Activated T-cell treated with anti-CD3 and anti-CD28 coated beads, Interleukin-2, amount 50 U/mL, for 72 hours (primary cell): ENCODE results near the gene SMAP1. TPM values are rescaled to one million over a fixed set of nuclear protein-coding genes. Genes with fewer than 3 reads are reported as not detected.

Experiments used
- ATAC-seq, 2 donors: fragments of 150-1000 bp; cut with Tn5 transposase; replicated peaks in 1 of 2; 2 replicates each; pipeline ENCODE4 v1.10.0; 2021; ENCODE audit warnings: moderate library complexity in 2 of 2, mild to moderate bottlenecking in 1 of 2
- DNase-seq, 2 donors: peaks; one replicate each; pipeline ENCODE4 v3.0.0; 2021 to 2022; ENCODE audit warnings: mixed read lengths in 1 of 2
- H3K27ac Mint-ChIP-seq: one replicate; pipeline ENCODE4 v1.8.0; 2022; ENCODE audit warnings: mild to moderate bottlenecking, moderate library complexity, mixed read lengths
- H3K27me3 Mint-ChIP-seq: one replicate; pipeline ENCODE4 v1.8.0; 2022; ENCODE audit warnings: low read depth, mixed read lengths
- H3K36me3 Mint-ChIP-seq, 2 donors: one replicate each; pipeline ENCODE4 v1.8.0; 2022; ENCODE audit warnings: mixed read lengths in 2 of 2, mild to moderate bottlenecking in 1 of 2; ENCODE audit not compliant: insufficient read depth in 2 of 2
- H3K4me1 Mint-ChIP-seq: one replicate; pipeline ENCODE4 v1.8.0; 2022; ENCODE audit warnings: low read depth, mixed read lengths
- H3K4me3 Mint-ChIP-seq, 2 donors: one replicate each; pipeline ENCODE4 v1.8.0; 2022; ENCODE audit warnings: mild to moderate bottlenecking in 2 of 2, mixed read lengths in 2 of 2, moderate library complexity in 2 of 2
- H3K9me3 Mint-ChIP-seq, 2 donors: one replicate each; pipeline ENCODE4 v1.8.0; 2022; ENCODE audit warnings: mixed read lengths in 2 of 2
- total RNA-seq, 2 donors: library from RNA; stranded (reverse); gene quantifications; one replicate each; pipeline ENCODE4 v1.2.3, GENCODE V29; 2022

SMAP1 gene
- total RNA-seq, 2 donors from 2014 or later: 28.9 to 30.9 TPM

DNA sequence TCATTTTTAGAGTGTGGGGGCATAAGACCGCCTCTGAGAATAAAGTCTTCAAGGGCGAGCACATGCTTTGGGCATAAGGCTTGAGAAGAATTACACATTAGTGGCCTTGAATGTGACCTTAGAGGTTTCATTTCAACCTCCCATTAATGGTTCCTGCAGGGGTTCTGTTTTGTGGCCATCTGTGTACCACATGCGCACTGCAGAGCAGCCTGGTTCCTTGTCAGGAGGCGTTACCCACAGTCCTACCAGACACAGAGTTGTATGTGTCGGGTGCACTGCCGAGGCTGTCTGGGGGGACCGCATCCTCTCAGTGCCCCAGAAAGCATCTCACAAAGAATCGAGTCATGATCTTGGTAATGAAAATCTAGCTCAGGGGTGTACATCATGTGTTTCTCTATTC, 173.4 kb downstream of the SMAP1 start:
- ATAC-seq (no peak), DNase-seq (no peak)
- no peak overlapping the region for H3K4me3 Mint-ChIP-seq
- H3K4me1 Mint-ChIP-seq: peaks cover 17% of the 10 kb centered on the region
- no peak overlapping the region for H3K27ac Mint-ChIP-seq
- no peaks in the 10 kb centered on the region for H3K36me3 Mint-ChIP-seq
- no peaks in the 10 kb centered on the region for H3K9me3 Mint-ChIP-seq
- H3K27me3 Mint-ChIP-seq: no peaks in the 10 kb centered on the region

GRCh38 chr6:70842541-70842940, 174.9 kb downstream of the SMAP1 start:
- no peak for DNase-seq
- H3K4me1 Mint-ChIP-seq: peaks cover 17% of the 10 kb centered on the region
- no peak overlapping the region for H3K27ac Mint-ChIP-seq
- no peak for ATAC-seq
- no peaks in the 10 kb centered on the region for H3K9me3 Mint-ChIP-seq
- H3K27me3 Mint-ChIP-seq: no peaks in the 10 kb centered on the region
- H3K36me3 Mint-ChIP-seq: peaks cover 0 to 1% of the 10 kb centered on the region in 2 donors
- H3K4me3 Mint-ChIP-seq: no peak overlapping the region

DNA sequence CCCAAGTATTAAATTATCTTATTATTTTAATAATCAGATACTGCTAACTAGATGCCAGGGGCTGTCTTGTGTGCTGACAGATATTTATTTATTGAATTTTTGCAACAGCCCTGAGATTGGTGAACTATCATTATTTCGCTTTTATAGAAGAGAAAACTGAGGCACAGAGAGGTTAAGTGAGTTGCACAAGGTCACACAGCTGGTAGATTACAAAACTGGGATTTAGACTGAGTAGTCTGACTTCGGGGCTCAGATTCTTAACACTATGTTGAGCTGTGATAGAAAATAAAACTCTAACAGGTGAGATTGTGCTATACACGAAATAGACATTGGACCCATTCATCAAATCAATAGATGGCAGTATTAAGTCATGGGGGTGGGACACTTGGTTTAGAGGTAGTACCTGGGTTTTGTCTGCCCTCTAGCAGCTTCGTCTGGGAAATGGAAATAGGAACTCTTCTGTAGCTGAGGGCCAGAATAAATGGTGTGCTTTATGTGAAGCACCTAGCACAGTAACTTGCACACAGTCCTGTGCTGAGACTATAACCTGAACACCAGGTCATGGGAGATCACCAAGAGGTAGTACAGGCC, 175.7 kb downstream of the SMAP1 start:
- Mint-ChIP-seq H3K36me3 (peaks cover 0 to 1% of the 10 kb centered on the region in 2 donors), H3K4me3 (no peak overlapping the region), H3K27me3 (no peaks in the 10 kb centered on the region), H3K9me3 (no peaks in the 10 kb centered on the region), H3K27ac (no peak overlapping the region), H3K4me1 (peaks cover 16% of the 10 kb centered on the region)
- DNase-seq: no peak
- ATAC-seq: no peak

DNA sequence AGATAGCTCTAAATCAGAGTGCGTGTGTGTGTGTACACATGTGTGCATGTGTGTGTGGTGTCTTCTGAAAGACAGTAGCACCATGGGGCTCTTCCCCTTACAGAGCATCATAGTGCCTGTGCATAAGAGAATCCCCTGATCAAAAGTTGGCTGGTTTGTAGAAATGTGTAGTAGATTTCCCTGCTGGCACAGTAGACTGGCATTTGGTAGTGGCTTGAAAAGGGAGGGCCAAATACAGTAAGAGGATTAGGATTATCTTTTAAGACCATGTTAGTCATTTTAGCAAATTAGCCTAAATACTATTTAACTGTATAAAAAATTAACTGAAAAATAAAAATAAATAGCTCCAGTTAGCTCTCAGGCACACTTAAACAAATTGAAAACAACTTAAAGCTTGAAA, 176.6 kb downstream of the SMAP1 start:
- Mint-ChIP-seq H3K36me3 (peaks cover 0 to 1% of the 10 kb centered on the region in 2 donors), H3K27ac (no peak overlapping the region), H3K4me3 (no peak overlapping the region), H3K27me3 (no peaks in the 10 kb centered on the region), H3K4me1 (peaks cover 7% of the 10 kb centered on the region), H3K9me3 (no peaks in the 10 kb centered on the region)
- ATAC-seq (no peak), DNase-seq (no peak)

GRCh38 chr6:70846207-70846835, 178.6 kb downstream of the SMAP1 start:
- H3K27me3 Mint-ChIP-seq: no peaks in the 10 kb centered on the region
- peaks cover 0 to 1% of the 10 kb centered on the region in 2 donors for H3K36me3 Mint-ChIP-seq
- H3K27ac Mint-ChIP-seq: no peak overlapping the region

DNA sequence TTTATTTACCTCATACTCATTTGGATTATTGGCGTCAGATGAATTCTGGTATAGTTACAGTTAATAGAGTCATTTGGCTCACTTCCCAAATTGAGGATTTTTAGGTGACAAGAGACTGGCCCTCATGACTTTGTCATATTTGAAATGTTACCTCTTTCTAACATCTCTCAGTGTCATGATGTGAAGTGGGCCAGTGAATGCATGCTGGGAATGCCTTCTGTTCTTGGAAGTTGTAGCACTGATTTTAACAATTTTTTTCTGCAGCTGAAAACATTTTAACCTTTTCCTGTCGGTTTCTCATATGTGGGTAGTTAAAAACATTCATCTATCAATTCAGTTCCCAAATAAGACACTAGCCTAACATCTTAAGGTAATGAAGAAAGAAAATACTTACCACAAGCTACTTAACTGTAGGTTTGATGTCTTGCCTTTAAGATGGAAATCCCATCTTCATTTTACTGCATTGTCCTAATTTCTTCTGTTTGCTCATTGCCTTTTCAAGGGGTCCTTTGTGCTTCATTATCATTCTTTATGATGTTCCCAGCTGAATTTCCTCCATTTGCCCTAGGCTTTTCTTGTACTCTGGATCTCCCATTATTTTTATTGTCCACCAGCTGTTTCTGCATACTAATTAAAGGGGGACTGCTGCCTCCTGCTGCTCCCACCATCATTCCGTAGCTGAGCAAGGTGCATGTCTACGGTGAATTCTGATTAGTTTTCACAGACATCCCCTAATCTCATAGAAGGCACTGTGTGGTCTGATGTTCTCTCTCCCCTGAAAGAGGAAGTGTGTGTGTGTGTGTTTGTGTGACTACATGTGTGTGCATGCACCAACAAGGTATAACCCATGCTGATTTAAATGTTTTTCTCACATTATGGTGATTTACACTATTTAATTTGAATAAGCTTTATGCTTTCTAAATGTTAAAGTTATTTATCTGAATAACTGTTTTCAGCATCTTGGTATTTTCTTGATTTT, 179.7 kb downstream of the SMAP1 start:
- Mint-ChIP-seq H3K4me3 (no peak overlapping the region), H3K9me3 (no peaks in the 10 kb centered on the region), H3K27ac (no peak overlapping the region), H3K27me3 (no peaks in the 10 kb centered on the region), H3K4me1 (no peaks in the 10 kb centered on the region), H3K36me3 (peaks cover 0 to 1% of the 10 kb centered on the region in 2 donors)
- no peak for ATAC-seq
- no peak for DNase-seq

More at GRCh38 chr6:70846207-70846835, 178.6 kb downstream of the SMAP1 start:
- no peaks in the 10 kb centered on the region for H3K4me1 Mint-ChIP-seq
- ATAC-seq: no peak
- H3K9me3 Mint-ChIP-seq: no peaks in the 10 kb centered on the region
- no peak for DNase-seq
- H3K4me3 Mint-ChIP-seq: no peak overlapping the region

DNA sequence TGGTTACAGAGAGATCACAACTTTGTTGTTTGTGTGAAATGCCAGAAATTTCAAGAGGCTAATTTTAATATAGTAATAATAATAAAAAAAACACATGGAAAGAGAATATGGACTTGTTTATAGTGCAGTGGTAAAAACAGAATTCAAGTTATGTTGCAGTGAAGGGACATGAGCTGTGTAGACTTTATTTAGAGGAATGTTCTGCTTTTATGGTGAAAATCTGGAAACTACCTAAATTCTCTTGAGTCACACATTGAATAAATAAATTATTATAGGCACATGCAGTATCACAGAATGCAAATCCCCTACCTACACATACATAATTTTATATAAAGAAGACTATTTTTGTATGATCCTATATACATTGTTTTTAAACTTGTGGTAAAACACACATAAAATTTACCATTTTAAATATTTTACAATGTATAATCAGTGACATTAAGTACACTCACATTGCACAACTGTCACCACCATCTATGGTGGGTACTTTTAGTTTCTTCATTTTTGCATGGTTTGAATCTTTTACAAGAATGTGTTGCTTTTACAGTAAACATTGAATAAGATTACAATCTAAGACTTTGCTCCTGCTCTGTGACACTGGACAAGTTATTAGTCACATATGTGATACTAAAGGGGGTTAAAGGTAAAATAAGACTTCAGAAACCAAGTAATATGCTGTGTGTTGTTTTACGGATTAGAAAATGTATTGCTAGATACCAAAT, 181.8 kb downstream of the SMAP1 start:
- H3K27me3 Mint-ChIP-seq: no peaks in the 10 kb centered on the region
- H3K4me1 Mint-ChIP-seq: no peaks in the 10 kb centered on the region
- H3K9me3 Mint-ChIP-seq: no peaks in the 10 kb centered on the region
- peaks cover 0 to 1% of the 10 kb centered on the region in 2 donors for H3K36me3 Mint-ChIP-seq
- DNase-seq (no peak), ATAC-seq (no peak)
- no peak overlapping the region for H3K27ac Mint-ChIP-seq
- H3K4me3 Mint-ChIP-seq: no peak overlapping the region

GRCh38 chr6:70852667-70853246, 185.1 kb downstream of the SMAP1 start:
- Mint-ChIP-seq H3K27ac (no peak overlapping the region), H3K9me3 (no peaks in the 10 kb centered on the region), H3K4me3 (no peak overlapping the region), H3K27me3 (no peaks in the 10 kb centered on the region), H3K36me3 (no peaks in the 10 kb centered on the region), H3K4me1 (no peaks in the 10 kb centered on the region)
- DNase-seq (no peak), ATAC-seq (no peak)

DNA sequence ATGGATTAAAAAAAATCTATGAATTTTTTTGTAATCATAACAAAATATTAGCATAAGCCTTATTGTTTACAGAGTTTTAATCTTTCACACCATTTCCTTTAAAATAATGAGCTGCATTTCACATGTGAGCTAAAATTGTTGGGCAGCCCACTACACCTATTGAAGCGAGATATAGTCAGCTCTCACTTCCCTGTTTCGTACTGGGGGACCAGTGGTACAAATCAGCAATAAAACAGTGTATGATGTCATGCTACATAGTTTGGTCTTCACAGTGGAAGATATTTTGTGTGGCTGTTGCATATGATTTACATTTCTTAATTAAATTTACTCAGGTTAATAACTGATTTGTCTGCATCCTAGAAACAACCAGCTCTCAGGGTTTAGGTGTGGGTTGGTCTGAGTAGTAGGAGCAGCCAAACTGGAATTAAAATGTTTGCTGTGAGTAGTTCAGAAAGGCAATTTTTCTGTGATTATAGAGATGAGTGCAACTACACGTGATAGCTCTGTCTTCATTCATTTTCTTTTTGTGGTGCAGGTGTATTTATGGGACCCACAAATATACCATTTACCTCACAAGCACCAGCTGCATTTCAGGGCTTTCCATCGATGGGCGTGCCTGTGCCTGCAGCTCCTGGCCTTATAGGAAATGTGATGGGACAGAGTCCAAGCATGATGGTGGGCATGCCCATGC, 189.8 kb downstream of the SMAP1 start:
- Mint-ChIP-seq H3K4me3 (no peak overlapping the region), H3K4me1 (no peaks in the 10 kb centered on the region)

DNA sequence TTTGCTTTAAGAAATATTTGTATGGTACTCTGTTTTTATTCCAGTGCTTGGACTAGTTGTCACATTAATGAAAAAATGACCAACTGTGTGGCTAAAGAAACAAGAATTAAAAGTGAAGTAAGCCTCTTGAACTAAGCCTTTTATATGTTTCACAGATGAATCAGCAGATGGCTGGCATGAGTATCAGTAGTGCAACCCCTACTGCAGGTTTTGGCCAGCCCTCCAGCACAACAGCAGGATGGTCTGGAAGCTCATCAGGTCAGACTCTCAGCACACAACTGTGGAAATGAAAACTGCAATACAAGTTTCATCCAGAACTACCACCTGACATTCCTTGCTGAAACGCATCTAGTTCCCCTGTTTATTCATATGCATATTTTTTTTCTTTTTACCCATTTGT, 192.4 kb downstream of the SMAP1 start:
- no peaks in the 10 kb centered on the region for H3K4me1 Mint-ChIP-seq
- H3K36me3 Mint-ChIP-seq: peaks cover 0 to 1% of the 10 kb centered on the region in 2 donors

More for the DNA sequence above, 189.8 kb downstream of the SMAP1 start:
- DNase-seq: no peak
- no peak for ATAC-seq
- H3K27ac Mint-ChIP-seq: no peak overlapping the region
- H3K36me3 Mint-ChIP-seq: peaks cover 0 to 1% of the 10 kb centered on the region in 2 donors
- H3K9me3 Mint-ChIP-seq: no peaks in the 10 kb centered on the region
- H3K27me3 Mint-ChIP-seq: no peaks in the 10 kb centered on the region

DNA sequence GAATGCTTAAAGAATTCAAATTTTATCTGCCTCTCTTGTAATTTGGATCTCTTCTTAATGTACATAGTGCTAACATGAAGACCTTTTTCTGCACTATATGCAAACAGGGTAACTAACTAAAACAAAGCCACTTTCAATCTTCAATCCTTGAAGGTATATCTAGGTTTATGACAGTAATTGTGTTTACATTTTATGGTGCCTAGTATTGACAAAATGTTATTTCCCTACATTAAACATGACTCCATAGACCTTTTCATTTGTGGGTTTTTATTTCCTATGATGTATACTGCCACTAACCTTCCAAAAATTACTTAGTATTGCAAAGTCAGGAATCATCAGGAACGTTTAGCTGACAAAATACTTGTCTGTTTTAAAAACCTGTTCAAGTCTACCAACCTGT, 193.2 kb downstream of the SMAP1 start:
- Mint-ChIP-seq H3K9me3 (no peaks in the 10 kb centered on the region), H3K36me3 (peaks cover 0 to 1% of the 10 kb centered on the region in 2 donors), H3K4me3 (no peak overlapping the region), H3K27ac (no peak overlapping the region), H3K27me3 (no peaks in the 10 kb centered on the region), H3K4me1 (no peaks in the 10 kb centered on the region)
- no peak for DNase-seq
- no peak for ATAC-seq

More for the DNA sequence above, 192.4 kb downstream of the SMAP1 start:
- no peak overlapping the region for H3K27ac Mint-ChIP-seq
- DNase-seq (no peak), ATAC-seq (no peak)
- no peaks in the 10 kb centered on the region for H3K27me3 Mint-ChIP-seq
- H3K9me3 Mint-ChIP-seq: no peaks in the 10 kb centered on the region
- H3K4me3 Mint-ChIP-seq: no peak overlapping the region

- Mint-ChIP-seq H3K27me3 (peaks cover 15% of the 10 kb centered on the region), H3K4me1 (no peaks in the 10 kb centered on the region), H3K4me3 (no peak overlapping the region), H3K9me3 (no peaks in the 10 kb centered on the region), H3K36me3 (peaks cover 0 to 1% of the 10 kb centered on the region in 2 donors), H3K27ac (no peak overlapping the region)
- ATAC-seq (no peak), DNase-seq (no peak)
These were observed 195.7 kb downstream of the SMAP1 start for GRCh38 chr6:70863343-70863742.
